Mesendoderm (in vitro differentiated cells): ENCODE results near the gene MOV10.
"Not testable (repeated sequence)": the region's sequence is repeated elsewhere in the genome, so short reads cannot be mapped to it uniquely, and the experiment has no call there.

ENCODE experiments used
- DNase-seq: peaks from one replicate; pipeline ENCODE4 v3.0.0; 2013
- H2AK5ac ChIP-seq: 2 replicates; pipeline ENCODE4 v1.6.1; 2013; ENCODE audit warnings: low read length, inconsistent platforms
- H2BK120ac ChIP-seq: 2 replicates; pipeline ENCODE4 v1.6.1; 2013; ENCODE audit warnings: low read depth, mild to moderate bottlenecking, low read length, moderate library complexity, mixed read lengths
- H2BK15ac ChIP-seq: replicated peaks from 2 replicates; pipeline ENCODE4 v1.6.1; 2013; ENCODE audit warnings: low read depth, mild to moderate bottlenecking, moderate library complexity
- H2BK5ac ChIP-seq: 2 replicates; pipeline ENCODE4 v1.6.1; 2013; ENCODE audit warnings: low read length, inconsistent platforms
- H3K18ac ChIP-seq: 2 replicates; pipeline ENCODE4 v1.6.1; 2013; ENCODE audit warnings: mild to moderate bottlenecking, low read length, mixed read lengths
- H3K23ac ChIP-seq: one replicate; pipeline ENCODE4 v1.6.1; 2013; ENCODE audit warnings: low read length
- H3K27ac ChIP-seq: 2 replicates; pipeline ENCODE4 v1.5.1; 2013; ENCODE audit warnings: low read depth, mild to moderate bottlenecking, inconsistent platforms, low read length, moderate library complexity
- H3K27me3 ChIP-seq: 2 replicates; pipeline ENCODE4 v1.6.1; 2013; ENCODE audit warnings: low read length, control low read depth, mild to moderate bottlenecking, inconsistent platforms; ENCODE audit not compliant: insufficient read depth, poor library complexity
- H3K36me3 ChIP-seq: 2 replicates; pipeline ENCODE4 v1.6.1; 2013; ENCODE audit warnings: low read length, inconsistent platforms; ENCODE audit not compliant: control insufficient read depth, insufficient read depth
- H3K4ac ChIP-seq: one replicate; pipeline ENCODE4 v1.6.1; 2013; ENCODE audit warnings: low read depth, mild to moderate bottlenecking, low read length, moderate library complexity
- H3K4me1 ChIP-seq: 2 replicates; pipeline ENCODE4 v1.6.1; 2013; ENCODE audit warnings: low read depth, low read length, inconsistent platforms; ENCODE audit not compliant: control insufficient read depth
- H3K4me2 ChIP-seq: 2 replicates; pipeline ENCODE4 v1.6.1; 2013; ENCODE audit warnings: low read length
- H3K4me3 ChIP-seq: 2 replicates; pipeline ENCODE4 v1.5.1; 2013; ENCODE audit warnings: mild to moderate bottlenecking, low read length
- H3K56ac ChIP-seq: one replicate; pipeline ENCODE4 v1.6.1; 2013; ENCODE audit warnings: low read length
- H3K79me1 ChIP-seq: 2 replicates; pipeline ENCODE4 v1.6.1; 2013; ENCODE audit warnings: low read length, inconsistent platforms
- H3K79me2 ChIP-seq: 2 replicates; pipeline ENCODE4 v1.6.1; 2013; ENCODE audit warnings: mild to moderate bottlenecking, low read length; ENCODE audit not compliant: control insufficient read depth, insufficient read depth
- H3K9ac ChIP-seq: 2 replicates; pipeline ENCODE4 v1.6.1; 2013; ENCODE audit warnings: low read length, inconsistent platforms
- H4K5ac ChIP-seq: one replicate; pipeline ENCODE4 v1.6.1; 2013; ENCODE audit warnings: low read length
- H4K8ac ChIP-seq: one replicate; pipeline ENCODE4 v1.6.1; 2013; ENCODE audit warnings: low read depth, mild to moderate bottlenecking, control low read depth, low read length, moderate library complexity
- WGBS: extraction: QIAGEN DNeasy Blood & Tissue Kit; methylation state at CpG from one replicate; pipeline ENCODE4 v1.1.7; 2013; ENCODE audit warnings: low lambda C conversion rate, missing lambda C conversion rate; ENCODE audit not compliant: insufficient coverage; ENCODE audit errors: extremely low coverage; 5-methylcytosine and 5-hydroxymethylcytosine counted together

Gene MOV10

GRCh38 chr1:112718691-112719418 is 44.4 kb downstream of the MOV10 start:
- Histone ChIP-seq H2BK120ac (no peak overlapping the region), H3K27me3 (no peaks in the 10 kb centered on the region), H3K4ac (no peak overlapping the region), H4K8ac (no peak overlapping the region), H3K23ac (no peak overlapping the region), H4K5ac (no peak overlapping the region), H2BK15ac (no peak overlapping the region), H3K4me3 (no peak overlapping the region), H2BK5ac (no peak overlapping the region), H3K27ac (no peak overlapping the region), H3K4me1 (peaks cover 8% of the 10 kb centered on the region), H3K36me3 (no peaks in the 10 kb centered on the region), H3K18ac (no peak overlapping the region), H3K79me1 (no peaks in the 10 kb centered on the region), H3K56ac (no peak overlapping the region), H2AK5ac (no peak overlapping the region), H3K79me2 (no peaks in the 10 kb centered on the region), H3K9ac (no peak overlapping the region), H3K4me2 (no peak overlapping the region)
- peak; percentile 61 for DNase-seq
- WGBS = no CpG with 5 or more reads among the region's 44 CpGs

GRCh38 chr1:112719706-112720105 is 45.2 kb downstream of the MOV10 start:
- H3K23ac ChIP-seq = no peak overlapping the region
- no peaks in the 10 kb centered on the region for H3K79me2 ChIP-seq
- no peak overlapping the region for H3K56ac ChIP-seq
- DNase-seq = no peak
- no peak overlapping the region for H4K8ac ChIP-seq
- no peak overlapping the region for H4K5ac ChIP-seq
- H3K36me3 ChIP-seq = no peaks in the 10 kb centered on the region
- no CpG with 5 or more reads among the region's 2 CpGs for WGBS
- H2AK5ac ChIP-seq = no peak overlapping the region
- no peaks in the 10 kb centered on the region for H3K79me1 ChIP-seq
- no peak overlapping the region for H3K9ac ChIP-seq
- no peak overlapping the region for H2BK5ac ChIP-seq
- H3K4me3 ChIP-seq = no peak overlapping the region
- H3K27ac ChIP-seq = no peak overlapping the region
- no peak overlapping the region for H2BK15ac ChIP-seq
- no peak overlapping the region for H3K4ac ChIP-seq
- peaks cover 6% of the 10 kb centered on the region for H3K4me1 ChIP-seq
- H3K4me2 ChIP-seq = no peak overlapping the region
- no peak overlapping the region for H2BK120ac ChIP-seq
- no peak overlapping the region for H3K18ac ChIP-seq
- H3K27me3 ChIP-seq = no peaks in the 10 kb centered on the region

GRCh38 chr1:112720800-112721199 is 46.3 kb downstream of the MOV10 start:
- no peak overlapping the region for H3K4me2 ChIP-seq
- H3K56ac ChIP-seq = no peak overlapping the region
- H3K27me3 ChIP-seq = no peaks in the 10 kb centered on the region
- no peaks in the 10 kb centered on the region for H3K79me1 ChIP-seq
- H3K4ac ChIP-seq = no peak overlapping the region
- H4K8ac ChIP-seq = no peak overlapping the region
- H3K79me2 ChIP-seq = no peaks in the 10 kb centered on the region
- H3K9ac ChIP-seq = no peak overlapping the region
- H2BK15ac ChIP-seq = no peak overlapping the region
- no peak overlapping the region for H2BK120ac ChIP-seq
- no peak overlapping the region for H2BK5ac ChIP-seq
- H3K36me3 ChIP-seq = no peaks in the 10 kb centered on the region
- no peak for DNase-seq
- no peak overlapping the region for H4K5ac ChIP-seq
- WGBS = no CpG with 5 or more reads among the region's 3 CpGs
- no peak overlapping the region for H3K4me3 ChIP-seq
- H3K18ac ChIP-seq = no peak overlapping the region
- H3K4me1 ChIP-seq = peaks cover 6% of the 10 kb centered on the region
- H3K27ac ChIP-seq = no peak overlapping the region
- H2AK5ac ChIP-seq = no peak overlapping the region
- no peak overlapping the region for H3K23ac ChIP-seq

GRCh38 chr1:112721294-112721693 is 46.8 kb downstream of the MOV10 start:
- H3K9ac ChIP-seq, H3K4ac ChIP-seq, H2AK5ac ChIP-seq, H2BK120ac ChIP-seq, H3K23ac ChIP-seq, H3K4me3 ChIP-seq, H3K79me1 ChIP-seq, H3K27ac ChIP-seq, H3K4me1 ChIP-seq, H2BK5ac ChIP-seq, H3K56ac ChIP-seq, H3K18ac ChIP-seq, DNase-seq, H2BK15ac ChIP-seq, H4K8ac ChIP-seq, H3K27me3 ChIP-seq, H3K4me2 ChIP-seq, H4K5ac ChIP-seq, H3K36me3 ChIP-seq, H3K79me2 ChIP-seq: not testable (repeated sequence)
- no CpG with 5 or more reads among the region's 2 CpGs for WGBS

- Histone ChIP-seq H3K4me1 (peaks cover 3% of the 10 kb centered on the region), H2BK5ac (no peak overlapping the region), H2AK5ac (no peak overlapping the region), H4K8ac (no peak overlapping the region), H3K27me3 (no peaks in the 10 kb centered on the region), H3K4me2 (no peak overlapping the region), H3K56ac (peak overlapping the region; percentile 83), H3K79me1 (no peaks in the 10 kb centered on the region), H3K4me3 (no peak overlapping the region), H3K9ac (peak overlapping the region; percentile 57), H2BK120ac (no peak overlapping the region), H2BK15ac (no peak overlapping the region), H3K79me2 (no peaks in the 10 kb centered on the region), H3K18ac (no peak overlapping the region), H3K36me3 (no peaks in the 10 kb centered on the region), H4K5ac (no peak overlapping the region), H3K23ac (no peak overlapping the region), H3K27ac (no peak overlapping the region), H3K4ac (no peak overlapping the region)
- no CpG with 5 or more reads among the region's 10 CpGs for WGBS
- DNase-seq = no peak
Measured at GRCh38 chr1:112721966-112722524, 47.6 kb downstream of the MOV10 start.
